ENCODE measurements around the gene CCDC134.

Gene CCDC134

GRCh38 chr22:41758231-41758630 is 42.2 kb upstream of the CCDC134 start:
- Histone ChIP-seq H3K18ac (ENCODE audit: low read length) (no peak overlapping the region), H4K8ac (ENCODE audit: low read depth, low read length) (no peak overlapping the region), H2BK5ac (ENCODE audit: low read depth, low read length, poor library complexity) (no peak overlapping the region), H3K27me3 (ENCODE audit: insufficient read depth, low read length) (no peaks in the 10 kb centered on the region), H4K91ac (ENCODE audit: low read depth, low read length) (no peak overlapping the region), H3K4ac (ENCODE audit: low read depth, low read length) (no peak overlapping the region), H3K79me1 (ENCODE audit: low read length) (no peaks in the 10 kb centered on the region), H3K23ac (ENCODE audit: low read length) (no peak overlapping the region), H3K14ac (ENCODE audit: low read length) (no peak overlapping the region), H2AFZ (ENCODE audit: insufficient read depth, low read length, poor library complexity) (no peak overlapping the region), H3K4me3 (ENCODE audit: low read depth, low read length) (no peak overlapping the region), H3K4me2 (ENCODE audit: low read length) (no peak overlapping the region), H2BK120ac (ENCODE audit: insufficient read depth, low read length, poor library complexity) (no peak overlapping the region), H2BK12ac (ENCODE audit: low read length) (no peak overlapping the region), H3K4me1 (ENCODE audit: control insufficient read depth in 1 of 2, insufficient read depth in 2 of 2, low read length in 2 of 2) (no peaks in the 10 kb centered on the region), H3K27ac (ENCODE audit: low read depth, low read length) (no peak overlapping the region), H3K9ac (ENCODE audit: low read length) (no peak overlapping the region), H3K36me3 (ENCODE audit: control insufficient read depth in 1 of 2, insufficient read depth in 2 of 2, low read length in 2 of 2) (no peaks in the 10 kb centered on the region), H3K9me3 (ENCODE audit: insufficient read depth, low read depth, low read length) (no peaks in the 10 kb centered on the region), H4K12ac (ENCODE audit: low read depth, low read length) (no peak overlapping the region), H2AK5ac (ENCODE audit: low read length) (no peak overlapping the region), H3K79me2 (ENCODE audit: control insufficient read depth, insufficient read depth, low read length, poor library complexity) (no peaks in the 10 kb centered on the region)
- no peak for DNase-seq
- WGBS (ENCODE audit: extremely low coverage, insufficient coverage, insufficient read length): no CpG with 5 or more reads among the region's 2 CpGs

DNA sequence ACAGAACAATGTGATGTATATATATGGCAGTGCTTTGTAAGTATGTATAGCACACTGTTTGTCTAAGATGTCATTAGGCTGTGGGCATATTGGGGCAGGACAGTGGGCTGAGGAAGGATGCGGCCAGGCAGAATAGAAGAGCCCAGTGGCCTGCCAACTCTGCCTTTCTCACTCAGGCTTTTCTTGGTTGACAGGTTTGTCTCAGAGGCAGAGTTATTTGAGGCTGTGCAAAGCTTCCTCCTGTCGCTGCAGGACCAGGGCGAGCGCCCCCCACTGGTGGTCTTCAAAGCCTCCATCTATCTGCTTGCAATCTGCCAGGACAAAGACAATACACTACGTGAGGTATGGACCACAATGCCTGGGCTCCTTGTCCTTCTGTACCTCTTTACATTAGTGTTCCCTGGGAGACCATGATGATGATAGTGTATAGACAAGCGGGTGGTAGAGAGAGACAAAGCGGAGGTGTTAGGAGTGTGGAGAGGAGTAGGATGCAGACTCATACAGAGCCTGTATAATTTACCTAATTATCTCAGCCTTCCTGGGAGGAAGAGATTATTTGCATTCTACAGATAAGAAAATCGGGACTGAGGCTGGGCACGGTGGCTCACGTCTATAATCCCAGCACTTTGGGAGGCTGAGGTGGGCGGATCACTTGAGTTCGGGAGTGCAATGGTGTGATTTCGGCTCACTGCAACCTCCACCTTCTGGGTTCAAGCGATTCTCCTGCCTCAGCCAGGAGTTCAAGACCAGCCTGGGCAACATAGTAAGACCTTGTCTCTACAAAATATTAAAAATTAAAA is 37.3 kb upstream of the CCDC134 start:
- H3K18ac ChIP-seq (ENCODE audit: low read length): no peak overlapping the region
- no CpG with 5 or more reads among the region's 14 CpGs for WGBS (ENCODE audit: extremely low coverage, insufficient coverage, insufficient read length)

GRCh38 chr22:41766476-41766875 is 34.0 kb upstream of the CCDC134 start:
- DNase-seq: no peak
- H2BK120ac ChIP-seq (ENCODE audit: insufficient read depth, low read length, poor library complexity): no peak overlapping the region
- no peak overlapping the region for H3K18ac ChIP-seq (ENCODE audit: low read length)
- no peak overlapping the region for H3K9ac ChIP-seq (ENCODE audit: low read length)
- no peaks in the 10 kb centered on the region for H3K79me1 ChIP-seq (ENCODE audit: low read length)
- no peak overlapping the region for H4K12ac ChIP-seq (ENCODE audit: low read depth, low read length)
- H2AFZ ChIP-seq (ENCODE audit: insufficient read depth, low read length, poor library complexity): no peak overlapping the region
- H3K9me3 ChIP-seq (ENCODE audit: insufficient read depth, low read depth, low read length): no peaks in the 10 kb centered on the region
- no peak overlapping the region for H3K14ac ChIP-seq (ENCODE audit: low read length)
- H3K27me3 ChIP-seq (ENCODE audit: insufficient read depth, low read length): no peaks in the 10 kb centered on the region
- no peak overlapping the region for H2BK5ac ChIP-seq (ENCODE audit: low read depth, low read length, poor library complexity)
- no peak overlapping the region for H3K4me2 ChIP-seq (ENCODE audit: low read length)
- H3K36me3 ChIP-seq (ENCODE audit: control insufficient read depth in 1 of 2, insufficient read depth in 2 of 2, low read length in 2 of 2): no peaks in the 10 kb centered on the region
- H3K4me3 ChIP-seq (ENCODE audit: low read depth, low read length): no peak overlapping the region
- H4K8ac ChIP-seq (ENCODE audit: low read depth, low read length): no peak overlapping the region
- H3K79me2 ChIP-seq (ENCODE audit: control insufficient read depth, insufficient read depth, low read length, poor library complexity): no peaks in the 10 kb centered on the region
- no peak overlapping the region for H3K27ac ChIP-seq (ENCODE audit: low read depth, low read length)
- H4K91ac ChIP-seq (ENCODE audit: low read depth, low read length): no peak overlapping the region
- no peak overlapping the region for H3K4ac ChIP-seq (ENCODE audit: low read depth, low read length)
- no peak overlapping the region for H2AK5ac ChIP-seq (ENCODE audit: low read length)
- H3K23ac ChIP-seq (ENCODE audit: low read length): no peak overlapping the region
- no peak overlapping the region for H2BK12ac ChIP-seq (ENCODE audit: low read length)
- no CpG with 5 or more reads among the region's 5 CpGs for WGBS (ENCODE audit: extremely low coverage, insufficient coverage, insufficient read length)
- H3K4me1 ChIP-seq (ENCODE audit: control insufficient read depth in 1 of 2, insufficient read depth in 2 of 2, low read length in 2 of 2): no peaks in the 10 kb centered on the region

More for the DNA sequence above, 37.3 kb upstream of the CCDC134 start:
- no peak overlapping the region for H2BK12ac ChIP-seq (ENCODE audit: low read length)
- H3K14ac ChIP-seq (ENCODE audit: low read length): no peak overlapping the region
- H3K9me3 ChIP-seq (ENCODE audit: insufficient read depth, low read depth, low read length): no peaks in the 10 kb centered on the region
- no peak overlapping the region for H2BK5ac ChIP-seq (ENCODE audit: low read depth, low read length, poor library complexity)
- H3K27me3 ChIP-seq (ENCODE audit: insufficient read depth, low read length): no peaks in the 10 kb centered on the region
- no peak overlapping the region for H4K8ac ChIP-seq (ENCODE audit: low read depth, low read length)
- H3K4me3 ChIP-seq (ENCODE audit: low read depth, low read length): no peak overlapping the region
- no peaks in the 10 kb centered on the region for H3K4me1 ChIP-seq (ENCODE audit: control insufficient read depth in 1 of 2, insufficient read depth in 2 of 2, low read length in 2 of 2)
- no peak overlapping the region for H3K4ac ChIP-seq (ENCODE audit: low read depth, low read length)
- no peak overlapping the region for H3K27ac ChIP-seq (ENCODE audit: low read depth, low read length)
- H2BK120ac ChIP-seq (ENCODE audit: insufficient read depth, low read length, poor library complexity): no peak overlapping the region
- H3K9ac ChIP-seq (ENCODE audit: low read length): no peak overlapping the region
- H4K91ac ChIP-seq (ENCODE audit: low read depth, low read length): no peak overlapping the region
- DNase-seq: peak in 1 of 2 donors; percentile 39
- no peak overlapping the region for H3K23ac ChIP-seq (ENCODE audit: low read length)
- no peak overlapping the region for H2AK5ac ChIP-seq (ENCODE audit: low read length)
- H3K36me3 ChIP-seq (ENCODE audit: control insufficient read depth in 1 of 2, insufficient read depth in 2 of 2, low read length in 2 of 2): no peaks in the 10 kb centered on the region
- H2AFZ ChIP-seq (ENCODE audit: insufficient read depth, low read length, poor library complexity): no peak overlapping the region
- H3K79me2 ChIP-seq (ENCODE audit: control insufficient read depth, insufficient read depth, low read length, poor library complexity): no peaks in the 10 kb centered on the region
- H4K12ac ChIP-seq (ENCODE audit: low read depth, low read length): no peak overlapping the region
- no peaks in the 10 kb centered on the region for H3K79me1 ChIP-seq (ENCODE audit: low read length)
- H3K4me2 ChIP-seq (ENCODE audit: low read length): no peak overlapping the region

GRCh38 chr22:41768430-41768829 is 32.0 kb upstream of the CCDC134 start:
- no peak overlapping the region for H3K9ac ChIP-seq (ENCODE audit: low read length)
- no peak overlapping the region for H2BK12ac ChIP-seq (ENCODE audit: low read length)
- H3K79me1 ChIP-seq (ENCODE audit: low read length): no peaks in the 10 kb centered on the region
- no peaks in the 10 kb centered on the region for H3K4me1 ChIP-seq (ENCODE audit: control insufficient read depth in 1 of 2, insufficient read depth in 2 of 2, low read length in 2 of 2)
- no peak overlapping the region for H3K27ac ChIP-seq (ENCODE audit: low read depth, low read length)
- H4K12ac ChIP-seq (ENCODE audit: low read depth, low read length): no peak overlapping the region
- no peak overlapping the region for H3K23ac ChIP-seq (ENCODE audit: low read length)
- no peaks in the 10 kb centered on the region for H3K36me3 ChIP-seq (ENCODE audit: control insufficient read depth in 1 of 2, insufficient read depth in 2 of 2, low read length in 2 of 2)
- no peak overlapping the region for H4K8ac ChIP-seq (ENCODE audit: low read depth, low read length)
- no peaks in the 10 kb centered on the region for H3K27me3 ChIP-seq (ENCODE audit: insufficient read depth, low read length)
- no peak overlapping the region for H4K91ac ChIP-seq (ENCODE audit: low read depth, low read length)
- no peak overlapping the region for H2AK5ac ChIP-seq (ENCODE audit: low read length)
- H3K4ac ChIP-seq (ENCODE audit: low read depth, low read length): no peak overlapping the region
- no peak overlapping the region for H3K4me2 ChIP-seq (ENCODE audit: low read length)
- no peak overlapping the region for H3K14ac ChIP-seq (ENCODE audit: low read length)
- peak in 1 of 2 donors; percentile 37 for DNase-seq
- H2AFZ ChIP-seq (ENCODE audit: insufficient read depth, low read length, poor library complexity): no peak overlapping the region
- no peaks in the 10 kb centered on the region for H3K79me2 ChIP-seq (ENCODE audit: control insufficient read depth, insufficient read depth, low read length, poor library complexity)
- WGBS (ENCODE audit: extremely low coverage, insufficient coverage, insufficient read length): no CpG with 5 or more reads among the region's 2 CpGs
- no peak overlapping the region for H2BK5ac ChIP-seq (ENCODE audit: low read depth, low read length, poor library complexity)
- no peak overlapping the region for H3K18ac ChIP-seq (ENCODE audit: low read length)
- H3K4me3 ChIP-seq (ENCODE audit: low read depth, low read length): no peak overlapping the region
- no peak overlapping the region for H2BK120ac ChIP-seq (ENCODE audit: insufficient read depth, low read length, poor library complexity)
- H3K9me3 ChIP-seq (ENCODE audit: insufficient read depth, low read depth, low read length): no peaks in the 10 kb centered on the region

Data from trophoblast cell (in vitro differentiated cells and primary cell).